H1 (cell line): ENCODE results near the gene CCDC185. TPM values are rescaled to one million over a fixed set of nuclear protein-coding genes. Genes with fewer than 3 reads are reported as not detected.

Experiments
- CTCF ChIA-PET: fragments of 300-600 bp; sonication (Branson Sonifier 250); formaldehyde crosslinking; loops from one replicate; lab custom pipeline; 2021; ENCODE audit not compliant: partially characterized antibody; lab: Charles Lee
- POLR2A ChIA-PET: fragments of 300-600 bp; sonication (Branson Sonifier 250); formaldehyde crosslinking; loops from one replicate; lab custom pipeline; 2021; ENCODE audit warnings: inconsistent platforms; ENCODE audit not compliant: partially characterized antibody; lab: Charles Lee
- DNase-seq, 2 experiments: peaks; one replicate each; pipeline versions ENCODE4 v3.0.0 to v3.0.0-alpha.2; 2010 to 2022; ENCODE audit warnings: low spot score in 2 of 2, low read depth in 1 of 2, mixed read lengths in 1 of 2
- FAIRE-seq: peaks from 2 replicates; lab custom pipeline; 2011; peaks lifted over from hg19 to GRCh38; lab: Jason Lieb, UNC
- H2AFZ ChIP-seq: 2 replicates; pipeline ENCODE4 v1.8.1; 2012; ENCODE audit warnings: low read length, inconsistent platforms
- H2AK5ac ChIP-seq: 2 replicates; pipeline ENCODE4 v1.6.1; 2013; ENCODE audit warnings: low read depth, low read length
- H2BK120ac ChIP-seq: replicated peaks from 2 replicates; pipeline ENCODE3; 2013; ENCODE audit warnings: low read depth, low read length, inconsistent platforms
- H2BK12ac ChIP-seq: 2 replicates; pipeline ENCODE4 v1.6.1; 2013; ENCODE audit warnings: low read depth, low read length
- H2BK15ac ChIP-seq: 2 replicates; pipeline ENCODE4 v1.6.1; 2013; ENCODE audit warnings: low read length
- H2BK20ac ChIP-seq: 2 replicates; pipeline ENCODE4 v1.6.1; 2013; ENCODE audit warnings: low read length
- H2BK5ac ChIP-seq: 2 replicates; pipeline ENCODE4 v1.6.1; 2013; ENCODE audit warnings: low read depth, low read length
- H3K14ac ChIP-seq: 2 replicates; pipeline ENCODE4 v1.6.1; 2013; ENCODE audit warnings: inconsistent platforms; ENCODE audit not compliant: insufficient read length
- H3K18ac ChIP-seq: 2 replicates; pipeline ENCODE4 v1.6.1; 2013; ENCODE audit warnings: low read length; ENCODE audit errors: extremely low read depth
- H3K23ac ChIP-seq: 2 replicates; pipeline ENCODE4 v1.6.1; 2013; ENCODE audit warnings: inconsistent platforms; ENCODE audit not compliant: insufficient read length
- H3K23me2 ChIP-seq: 2 replicates; pipeline ENCODE4 v1.6.1; 2013; ENCODE audit warnings: low read depth, low read length
- H3K27ac ChIP-seq: 2 replicates; pipeline ENCODE4 v1.6.1; 2011; ENCODE audit warnings: low read depth, low read length, inconsistent platforms
- H3K27me3 ChIP-seq, 4 experiments: replicated peaks in 1 of 4; 1 replicate in 1 of 4; 2 replicates in 3 of 4; pipeline versions ENCODE4 v1.6.1 to v1.8.1; 2011 to 2013; ENCODE audit warnings: low read length in 3 of 4, mild to moderate bottlenecking in 3 of 4, inconsistent platforms in 2 of 4, mixed read lengths in 2 of 4, moderate library complexity in 1 of 4; ENCODE audit not compliant: control insufficient read depth in 3 of 4, insufficient read depth in 3 of 4; ENCODE audit errors: extremely low read depth in 1 of 4
- H3K36me3 ChIP-seq, 4 experiments: 2 replicates each; pipeline versions ENCODE4 v1.6.1 to v1.8.1; 2011 to 2013; ENCODE audit warnings: mild to moderate bottlenecking in 4 of 4, low read length in 3 of 4, moderate library complexity in 2 of 4, control low read depth in 1 of 4, inconsistent platforms in 1 of 4; ENCODE audit not compliant: insufficient read depth in 4 of 4, control insufficient read depth in 2 of 4
- H3K4ac ChIP-seq: replicated peaks from 2 replicates; pipeline ENCODE3; 2013; ENCODE audit warnings: low read length, low read depth, mixed read lengths, inconsistent platforms; ENCODE audit not compliant: insufficient read length
- H3K4me1 ChIP-seq, 4 experiments: replicated peaks in 1 of 4; 1 replicate in 1 of 4; 2 replicates in 3 of 4; pipeline versions ENCODE4 v1.6.1 to v1.8.1; 2011 to 2013; ENCODE audit warnings: low read length in 3 of 4, inconsistent platforms in 2 of 4, mixed read lengths in 1 of 4; ENCODE audit not compliant: insufficient read depth in 4 of 4, control insufficient read depth in 3 of 4
- H3K4me2 ChIP-seq, 2 experiments: 2 replicates each; pipeline versions ENCODE4 v1.6.1 to v1.8.1; 2011 to 2013; ENCODE audit warnings: low read depth in 2 of 2, low read length in 2 of 2, control low read depth in 1 of 2, inconsistent platforms in 1 of 2, mild to moderate bottlenecking in 1 of 2; ENCODE audit not compliant: insufficient read depth in 1 of 2
- H3K4me3 ChIP-seq, 4 experiments: fragments of 200-600, 300-600 bp in 1 of 4; sonication (generic), shearing (Covaris generic), sonication (Bioruptor Twin) in 1 of 4; 2 replicates each; pipeline versions ENCODE4 v1.5.1 to v1.8.1; 2011 to 2016; ENCODE audit warnings: low read length in 4 of 4, low read depth in 3 of 4, control low read depth in 2 of 4, inconsistent platforms in 2 of 4, mild to moderate bottlenecking in 2 of 4, mixed read lengths in 1 of 4, moderate library complexity in 1 of 4; ENCODE audit not compliant: insufficient read depth in 2 of 4; ENCODE audit errors: extremely low read depth in 1 of 4
- H3K56ac ChIP-seq: replicated peaks from 2 replicates; pipeline ENCODE3; 2013; ENCODE audit warnings: low read depth, mild to moderate bottlenecking, mixed read lengths, low read length, inconsistent platforms; ENCODE audit not compliant: insufficient read length
- H3K79me1 ChIP-seq: 2 replicates; pipeline ENCODE4 v1.6.1; 2013; ENCODE audit warnings: low read depth, low read length, control low read depth
- H3K79me2 ChIP-seq, 2 experiments: 2 replicates each; pipeline versions ENCODE4 v1.6.1 to v1.8.1; 2012 to 2013; ENCODE audit warnings: low read length in 2 of 2, mild to moderate bottlenecking in 2 of 2, inconsistent platforms in 1 of 2; ENCODE audit not compliant: insufficient read depth in 2 of 2, control insufficient read depth in 1 of 2
- H3K9ac ChIP-seq, 4 experiments: replicated peaks in 1 of 4; 1 replicate in 1 of 4; 2 replicates in 3 of 4; pipeline versions ENCODE4 v1.6.1 to v1.8.1; 2011 to 2013; ENCODE audit warnings: low read depth in 3 of 4, low read length in 3 of 4, control low read depth in 2 of 4, mild to moderate bottlenecking in 2 of 4, moderate library complexity in 2 of 4, inconsistent platforms in 1 of 4; ENCODE audit errors: extremely low read depth in 1 of 4
- H3K9me3 ChIP-seq, 2 experiments: 2 replicates each; pipeline versions ENCODE4 v1.6.1 to v1.8.1; 2012 to 2013; ENCODE audit warnings: mild to moderate bottlenecking in 2 of 2, moderate library complexity in 2 of 2, control low read depth in 1 of 2, inconsistent platforms in 1 of 2, low read depth in 1 of 2, low read length in 1 of 2, mixed read lengths in 1 of 2; ENCODE audit not compliant: insufficient read depth in 2 of 2
- H4K20me1 ChIP-seq, 2 experiments: replicated peaks in 1 of 2; 2 replicates each; pipeline versions ENCODE3 to v1.8.1; 2011 to 2013; ENCODE audit warnings: inconsistent platforms in 2 of 2, low read length in 2 of 2, mild to moderate bottlenecking in 1 of 2; ENCODE audit not compliant: insufficient read depth in 2 of 2, control insufficient read depth in 1 of 2
- H4K5ac ChIP-seq: 2 replicates; pipeline ENCODE4 v1.6.1; 2013; ENCODE audit warnings: low read length, low read depth, mixed read lengths, inconsistent platforms; ENCODE audit not compliant: insufficient read length
- H4K8ac ChIP-seq: 2 replicates; pipeline ENCODE4 v1.8.0; 2013; ENCODE audit warnings: mild to moderate bottlenecking, moderate library complexity, low read length, inconsistent platforms; ENCODE audit not compliant: insufficient read depth; ENCODE audit errors: extremely low read depth
- H4K91ac ChIP-seq: replicated peaks from 2 replicates; pipeline ENCODE3; 2013; ENCODE audit warnings: low read length, mixed read lengths, inconsistent platforms; ENCODE audit not compliant: insufficient read length
- JUND ChIP-seq: IDR thresholded peaks from 2 replicates; pipeline ENCODE4 v1.6.1; 2011; ENCODE audit warnings: mild to moderate bottlenecking, improper control_type of control experiment, low read length
- PHF8 ChIP-seq: fragments of 200-600 bp; sonication (generic); conservative IDR thresholded peaks from 2 replicates; pipeline ENCODE4 v1.7.1; 2012; ENCODE audit warnings: low read depth, mild to moderate bottlenecking, inconsistent platforms, low read length, moderate library complexity
- WGBS, 2 experiments: shearing (Covaris generic) in 1 of 2; methylation state at CpG; one replicate each; pipeline versions ENCODE4 v1.1.6 to v1.1.7; 2013 to 2015; ENCODE audit warnings: low lambda C conversion rate in 2 of 2, mixed read lengths in 2 of 2, inconsistent platforms in 1 of 2, low coverage in 1 of 2, missing lambda C conversion rate in 1 of 2; ENCODE audit not compliant: insufficient replicate concordance in 2 of 2, insufficient coverage in 1 of 2, insufficient read length in 1 of 2; ENCODE audit errors: extremely low coverage in 1 of 2, missing lambda C conversion rate in 1 of 2; 5-methylcytosine and 5-hydroxymethylcytosine counted together
- polyA plus RNA-seq, 7 experiments: library from polyadenylated mRNA; depleted of rRNA in 3 of 7; stranded (reverse) in 5 of 7; unstranded in 2 of 7; fragments of >200 nt in 5 of 7; fragments of 200-250 nt in 2 of 7; gene quantifications; 1 replicate in 5 of 7; 2 replicates in 1 of 7; 4 replicates in 1 of 7; pipeline versions ENCODE4 v1.2.1 to v1.2.3, GENCODE V29; 2011 to 2013; ENCODE audit warnings: missing spikeins in 2 of 7, mixed read lengths in 2 of 7
- total RNA-seq: library from RNA; stranded (reverse); fragmentation: NEBNext Ultra II Directional; extraction: Animal tissue kit (Norgen Biotek cat#: 25700); gene quantifications from 2 replicates; pipeline ENCODE4 v1.2.1, GENCODE V29; 2021

Gene CCDC185
- total and polyA plus RNA-seq, 2 of the 8 experiments (the other 6 are each of a cell fraction or from before 2014, with no cell fraction given): not detected

DNA sequence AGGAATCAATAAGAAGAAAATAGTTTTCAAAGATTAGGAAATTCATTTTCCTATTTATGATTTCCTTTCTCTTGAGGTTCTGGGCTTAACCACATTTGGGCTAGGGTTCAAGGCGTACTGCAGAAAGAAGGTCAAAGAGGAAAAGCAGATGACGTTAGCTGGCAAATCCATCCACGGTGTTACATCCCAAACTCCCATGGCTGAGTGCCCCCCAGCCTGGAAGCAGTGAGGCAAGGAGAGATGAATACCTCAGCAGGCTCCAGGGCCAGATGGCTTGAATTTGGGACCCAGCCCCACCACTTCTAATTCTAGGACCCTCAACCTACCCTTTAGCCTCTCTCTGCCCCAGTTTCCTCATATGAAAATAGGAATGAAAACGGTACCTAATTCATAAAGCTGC, 46.9 kb upstream of the CCDC185 start:
- CTCF ChIA-PET: interaction anchor here (0.6 to 2.7 kb wide), 5 partner anchors 10 to 211 kb away, joined by 4 to 10 read pairs (median 4); no protein-coding TSS in a partner anchor
- no peak overlapping the region for H2AK5ac ChIP-seq

More for the DNA sequence above, 46.9 kb upstream of the CCDC185 start:
- Histone ChIP-seq H3K23ac (no peak overlapping the region), H2BK12ac (no peak overlapping the region), H2BK5ac (no peak overlapping the region), H3K56ac (no peak overlapping the region), H4K91ac (no peak overlapping the region), H3K4me2 (no peak overlapping the region), H3K27me3 (no peaks in the 10 kb centered on the region), H3K9me3 (no peaks in the 10 kb centered on the region), H3K9ac (no peak overlapping the region), H2AFZ (no peak overlapping the region), H2BK120ac (no peak overlapping the region), H4K20me1 (no peaks in the 10 kb centered on the region), H3K27ac (no peak overlapping the region), H4K8ac (no peak overlapping the region), H2BK20ac (no peak overlapping the region), H3K4me1 (no peaks in the 10 kb centered on the region), H3K18ac (no peak overlapping the region), H3K4me3 (no peak overlapping the region), H3K36me3 (no peaks in the 10 kb centered on the region), H2BK15ac (no peak overlapping the region), H3K4ac (no peak overlapping the region), H3K14ac (no peak overlapping the region), H3K23me2 (no peaks in the 10 kb centered on the region), H3K79me2 (no peaks in the 10 kb centered on the region), H3K79me1 (no peaks in the 10 kb centered on the region), H4K5ac (no peak overlapping the region)
- no peak for TF ChIP-seq PHF8
- TF ChIP-seq JUND: no peak
- 89% methylated on average over 4 of the region's 4 CpGs; no CpG with 5 or more reads in 1 of the 2 experiments for whole genome bisulfite sequencing, 2 experiments
- DNase-seq (no peak), FAIRE-seq (no peak)
- POLR2A ChIA-PET: interaction anchor here (0.9 kb wide), 2 partner anchors 12 to 108 kb away, joined by 3 read pairs; no protein-coding TSS in a partner anchor
